H9 (cell line): ENCODE data around the gene ZFAND3. TPM values are rescaled to one million over a fixed set of nuclear protein-coding genes. Genes with fewer than 3 reads are reported as not detected.

Experiments used
- DNase-seq: peaks from one replicate; pipeline ENCODE4 v3.0.0-alpha.2; 2017
- H2AFZ ChIP-seq: one replicate; pipeline ENCODE4 v1.6.1; 2013; ENCODE audit warnings: mild to moderate bottlenecking, low read length, control low read depth, moderate library complexity
- H2AK5ac ChIP-seq: 2 replicates; pipeline ENCODE4 v1.6.1; 2013; ENCODE audit warnings: low read length, control low read depth, mixed read lengths; ENCODE audit not compliant: insufficient read length
- H2BK120ac ChIP-seq: one replicate; pipeline ENCODE4 v1.6.1; 2013; ENCODE audit warnings: low read depth, mild to moderate bottlenecking, low read length, control low read depth, inconsistent platforms; ENCODE audit not compliant: poor library complexity, severe bottlenecking
- H2BK12ac ChIP-seq: 2 replicates; pipeline ENCODE4 v1.6.1; 2013; ENCODE audit warnings: low read length, control low read depth, mixed read lengths, low read depth; ENCODE audit not compliant: insufficient read length
- H2BK15ac ChIP-seq: 2 replicates; pipeline ENCODE4 v1.6.1; 2013; ENCODE audit warnings: low read depth, low read length, control low read depth
- H2BK20ac ChIP-seq: one replicate; pipeline ENCODE4 v1.6.1; 2013; ENCODE audit warnings: low read depth, mild to moderate bottlenecking, low read length, control low read depth, inconsistent platforms; ENCODE audit not compliant: poor library complexity, severe bottlenecking
- H2BK5ac ChIP-seq: 2 replicates; pipeline ENCODE4 v1.6.1; 2013; ENCODE audit warnings: low read length, control low read depth, mixed read lengths; ENCODE audit not compliant: insufficient read length
- H3K14ac ChIP-seq: 2 replicates; pipeline ENCODE4 v1.6.1; 2013; ENCODE audit warnings: low read length, control low read depth; ENCODE audit not compliant: insufficient read depth
- H3K18ac ChIP-seq: 2 replicates; pipeline ENCODE4 v1.6.1; 2013; ENCODE audit warnings: low read depth, mild to moderate bottlenecking, mixed read lengths, low read length, control low read depth; ENCODE audit not compliant: insufficient read length
- H3K23ac ChIP-seq: 2 replicates; pipeline ENCODE4 v1.6.1; 2013; ENCODE audit warnings: low read length, control low read depth, mixed read lengths, low read depth; ENCODE audit not compliant: insufficient read length
- H3K23me2 ChIP-seq: 2 replicates; pipeline ENCODE4 v1.6.1; 2013; ENCODE audit warnings: low read depth, mild to moderate bottlenecking, mixed read lengths, low read length, control low read depth; ENCODE audit not compliant: insufficient read length, poor library complexity, severe bottlenecking
- H3K27ac ChIP-seq: 2 replicates; pipeline ENCODE4 v1.5.1; 2013; ENCODE audit warnings: low read length, control low read depth, mixed read lengths, low read depth; ENCODE audit not compliant: insufficient read length
- H3K27me3 ChIP-seq: 2 replicates; pipeline ENCODE4 v1.6.1; 2013; ENCODE audit warnings: low read length, control low read depth, inconsistent platforms; ENCODE audit not compliant: insufficient read depth
- H3K4ac ChIP-seq: 2 replicates; pipeline ENCODE4 v1.6.1; 2013; ENCODE audit warnings: low read depth, mild to moderate bottlenecking, control low read depth, inconsistent platforms, low read length, moderate library complexity
- H3K4me1 ChIP-seq: 2 replicates; pipeline ENCODE4 v1.6.1; 2013; ENCODE audit warnings: low read length, control low read depth, inconsistent platforms; ENCODE audit not compliant: insufficient read depth
- H3K4me2 ChIP-seq: 2 replicates; pipeline ENCODE4 v1.6.1; 2013; ENCODE audit warnings: low read length, control low read depth, mixed read lengths; ENCODE audit not compliant: insufficient read length, insufficient read depth
- H3K56ac ChIP-seq: 2 replicates; pipeline ENCODE4 v1.6.1; 2013; ENCODE audit warnings: low read depth, mild to moderate bottlenecking, mixed read lengths, low read length, control low read depth; ENCODE audit not compliant: insufficient read length
- H3K79me1 ChIP-seq: 2 replicates; pipeline ENCODE4 v1.6.1; 2013; ENCODE audit warnings: low read depth, mild to moderate bottlenecking, moderate library complexity, low read length, control low read depth, inconsistent platforms; ENCODE audit not compliant: insufficient read depth, poor library complexity, severe bottlenecking
- H3K79me2 ChIP-seq: 2 replicates; pipeline ENCODE4 v1.6.1; 2013; ENCODE audit warnings: low read length, control low read depth, inconsistent platforms; ENCODE audit not compliant: insufficient read depth
- H3K9ac ChIP-seq: 2 replicates; pipeline ENCODE4 v1.6.1; 2013; ENCODE audit warnings: low read length, control low read depth, mixed read lengths; ENCODE audit not compliant: insufficient read length; ENCODE audit errors: extremely low read depth
- H3K9me3 ChIP-seq: one replicate; pipeline ENCODE4 v1.6.1; 2013; ENCODE audit warnings: low read depth, low read length, inconsistent platforms; ENCODE audit not compliant: control insufficient read depth
- H3T11ph ChIP-seq: one replicate; pipeline ENCODE4 v1.6.1; 2013; ENCODE audit warnings: mild to moderate bottlenecking, low read length, control low read depth, inconsistent platforms
- H4K20me1 ChIP-seq: one replicate; pipeline ENCODE4 v1.6.1; 2013; ENCODE audit not compliant: control insufficient read depth, insufficient read length, insufficient read depth
- H4K5ac ChIP-seq: 2 replicates; pipeline ENCODE4 v1.6.1; 2013; ENCODE audit warnings: low read depth, mild to moderate bottlenecking, mixed read lengths, low read length, control low read depth; ENCODE audit not compliant: insufficient read length
- H4K8ac ChIP-seq: replicated peaks from 2 replicates; pipeline ENCODE4 v1.6.1; 2013; ENCODE audit warnings: low read length, control low read depth, mixed read lengths, low read depth; ENCODE audit not compliant: insufficient read length
- H4K91ac ChIP-seq: 2 replicates; pipeline ENCODE4 v1.6.1; 2013; ENCODE audit warnings: low read depth, mild to moderate bottlenecking, moderate library complexity, mixed read lengths, low read length, control low read depth; ENCODE audit not compliant: insufficient read length
- H3K27ac Mint-ChIP-seq, 3 experiments: 2 replicates in 2 of 3; 3 replicates in 1 of 3; pipeline ENCODE4 v1.8.0; 2020 to 2021; ENCODE audit warnings: mixed read lengths in 3 of 3, mild to moderate bottlenecking in 1 of 3, moderate library complexity in 1 of 3
- H3K27me3 Mint-ChIP-seq: 2 replicates; pipeline ENCODE4 v1.8.0; 2021; ENCODE audit warnings: low read depth, mild to moderate bottlenecking, moderate library complexity, mixed read lengths
- H3K36me3 Mint-ChIP-seq, 3 experiments: 2 replicates in 2 of 3; 3 replicates in 1 of 3; pipeline ENCODE4 v1.8.0; 2020 to 2021; ENCODE audit warnings: low read depth in 3 of 3, mixed read lengths in 3 of 3; ENCODE audit not compliant: insufficient read depth in 1 of 3
- H3K4me1 Mint-ChIP-seq, 2 experiments: 2 replicates each; pipeline ENCODE4 v1.8.0; 2020; ENCODE audit warnings: mixed read lengths in 2 of 2
- H3K4me3 Mint-ChIP-seq, 2 experiments: 2 replicates in 1 of 2; 3 replicates in 1 of 2; pipeline ENCODE4 v1.8.0; 2020 to 2021; ENCODE audit warnings: mild to moderate bottlenecking in 2 of 2, mixed read lengths in 2 of 2, moderate library complexity in 1 of 2
- H3K9me3 Mint-ChIP-seq, 2 experiments: 2 replicates in 1 of 2; 3 replicates in 1 of 2; pipeline ENCODE4 v1.8.0; 2020; ENCODE audit warnings: mild to moderate bottlenecking in 2 of 2, mixed read lengths in 2 of 2, moderate library complexity in 1 of 2
- WGBS: extraction: QIAGEN DNeasy Blood & Tissue Kit; methylation state at CpG from one replicate; pipeline ENCODE4 v1.1.7; 2013; ENCODE audit warnings: missing lambda C conversion rate, low lambda C conversion rate, mixed read lengths; ENCODE audit not compliant: insufficient read length; ENCODE audit errors: extremely low coverage; 5-methylcytosine and 5-hydroxymethylcytosine counted together
- total RNA-seq: library from RNA; stranded (reverse); gene quantifications from 2 replicates; pipeline ENCODE4 v1.2.1, GENCODE V29; 2021
- TF ChIP-seq, protein P1 (sequence below): fragments of 200-600 bp; sonication (generic); conservative IDR thresholded peaks from 3 replicates; pipeline ENCODE4 v1.8.0; 2021; ENCODE audit warnings: antibody characterized with exemption, mild to moderate bottlenecking

The ZFAND3 gene
- total RNA-seq, 1 experiment from 2014 or later, result 57.7 TPM

DNA sequence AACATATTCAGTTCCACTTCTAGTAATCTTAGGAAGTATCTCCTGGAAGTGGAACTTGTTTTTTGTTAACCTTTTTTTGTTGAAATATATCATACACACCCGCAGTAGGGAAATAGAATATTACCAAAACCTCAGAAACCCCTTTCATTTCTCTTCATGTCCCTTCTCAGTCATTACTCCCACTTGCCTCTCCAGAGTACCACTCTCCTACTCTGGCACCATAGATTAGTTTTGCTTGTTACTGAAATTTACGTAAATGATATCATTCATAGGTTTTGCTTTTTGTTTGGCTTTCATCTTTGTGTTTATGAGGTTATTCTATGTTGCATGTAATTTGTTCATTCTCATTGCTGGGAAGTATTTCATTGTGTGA, 52.8 kb downstream of the ZFAND3 start:
- Histone ChIP-seq H3K56ac (no peak overlapping the region), H3K18ac (no peak overlapping the region), H3K23me2 (no peaks in the 10 kb centered on the region), H3K4me2 (no peak overlapping the region), H2AFZ (no peak overlapping the region), H4K20me1 (no peaks in the 10 kb centered on the region), H2BK20ac (no peak overlapping the region), H3T11ph (no peak overlapping the region), H4K5ac (no peak overlapping the region), H2BK120ac (no peak overlapping the region), H3K79me2 (peaks cover 4% of the 10 kb centered on the region; the same call in 1 of the 2 replicates), H3K4me1 (peaks cover 5% of the 10 kb centered on the region; the same call in 1 of the 2 replicates), H4K91ac (no peak overlapping the region), H3K27ac (no peak overlapping the region), H3K14ac (no peak overlapping the region), H4K8ac (no peak overlapping the region), H3K23ac (no peak overlapping the region), H3K27me3 (no peaks in the 10 kb centered on the region), H2BK12ac (no peak overlapping the region), H3K9me3 (no peaks in the 10 kb centered on the region), H3K4ac (no peak overlapping the region), H3K9ac (no peak overlapping the region), H2BK5ac (no peak overlapping the region), H2AK5ac (no peak overlapping the region), H2BK15ac (no peak overlapping the region), H3K79me1 (peaks cover 7% of the 10 kb centered on the region)
- no CpG with 5 or more reads among the region's 2 CpGs for WGBS
- TF ChIP-seq, protein P1, sequence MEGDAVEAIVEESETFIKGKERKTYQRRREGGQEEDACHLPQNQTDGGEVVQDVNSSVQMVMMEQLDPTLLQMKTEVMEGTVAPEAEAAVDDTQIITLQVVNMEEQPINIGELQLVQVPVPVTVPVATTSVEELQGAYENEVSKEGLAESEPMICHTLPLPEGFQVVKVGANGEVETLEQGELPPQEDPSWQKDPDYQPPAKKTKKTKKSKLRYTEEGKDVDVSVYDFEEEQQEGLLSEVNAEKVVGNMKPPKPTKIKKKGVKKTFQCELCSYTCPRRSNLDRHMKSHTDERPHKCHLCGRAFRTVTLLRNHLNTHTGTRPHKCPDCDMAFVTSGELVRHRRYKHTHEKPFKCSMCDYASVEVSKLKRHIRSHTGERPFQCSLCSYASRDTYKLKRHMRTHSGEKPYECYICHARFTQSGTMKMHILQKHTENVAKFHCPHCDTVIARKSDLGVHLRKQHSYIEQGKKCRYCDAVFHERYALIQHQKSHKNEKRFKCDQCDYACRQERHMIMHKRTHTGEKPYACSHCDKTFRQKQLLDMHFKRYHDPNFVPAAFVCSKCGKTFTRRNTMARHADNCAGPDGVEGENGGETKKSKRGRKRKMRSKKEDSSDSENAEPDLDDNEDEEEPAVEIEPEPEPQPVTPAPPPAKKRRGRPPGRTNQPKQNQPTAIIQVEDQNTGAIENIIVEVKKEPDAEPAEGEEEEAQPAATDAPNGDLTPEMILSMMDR, result no peak
- no peaks in the 10 kb centered on the region for H3K9me3 Mint-ChIP-seq
- H3K27ac Mint-ChIP-seq, result peak overlapping the region in 1 of 3 experiments; percentile 73; a peak in 3 of 7 replicates
- no peak overlapping the region for H3K4me3 Mint-ChIP-seq
- no peaks in the 10 kb centered on the region; a peak in 2 of 7 replicates for H3K36me3 Mint-ChIP-seq
- DNase-seq, result no peak
- peaks cover 32 to 39% of the 10 kb centered on the region in 2 experiments for H3K4me1 Mint-ChIP-seq
- no peaks in the 10 kb centered on the region for H3K27me3 Mint-ChIP-seq
